Ascending aorta (tissue), 2 donors: ENCODE results near the gene SORCS2. TPM values are rescaled to one million over a fixed set of nuclear protein-coding genes. Genes with fewer than 3 reads are reported as not detected.

Experiments
- DNase-seq, 2 donors: peaks; one replicate each; pipeline ENCODE4 v3.0.0-alpha.2; 2019; ENCODE audit warnings: low spot score in 2 of 2
- H3K27ac ChIP-seq, 2 donors: fragments of 200-600 bp; sonication (generic); one replicate each; pipeline ENCODE4 v1.5.1; 2016 to 2017; ENCODE audit warnings: mild to moderate bottlenecking in 1 of 2
- H3K27me3 ChIP-seq: fragments of 200-600 bp; sonication (generic); one replicate; pipeline ENCODE4 v1.5.1; 2017
- H3K36me3 ChIP-seq, 2 donors: fragments of 200-600 bp; sonication (generic); one replicate each; pipeline ENCODE4 v1.5.1; 2016
- H3K4me1 ChIP-seq, 2 donors: fragments of 200-600 bp; sonication (generic); one replicate each; pipeline ENCODE4 v1.5.1; 2016 to 2017; ENCODE audit warnings: mild to moderate bottlenecking in 1 of 2
- H3K4me3 ChIP-seq, 2 donors: fragments of 200-600 bp; sonication (generic); one replicate each; pipeline ENCODE4 v1.5.1; 2016 to 2017; ENCODE audit warnings: mild to moderate bottlenecking in 1 of 2
- H3K9me3 ChIP-seq, 2 donors: fragments of 200-600 bp; sonication (generic); one replicate each; pipeline ENCODE4 v1.5.1; 2016
- intact Hi-C: fragments of 100-400 bp; cut with DNase I; formaldehyde crosslinking; loops from one replicate; pipeline ENCODE4 v1.15.1; 2023
- total RNA-seq: library from RNA; depleted of rRNA; stranded (reverse); fragments of >200 nt; gene quantifications from one replicate; pipeline ENCODE4 v1.1.0, GENCODE V29; 2016
- TF ChIP-seq, protein P1 (sequence below), 3 experiments: fragments of 200-600 bp in 2 of 3; fragments of 450-650 bp in 1 of 3; sonication (generic) in 2 of 3; IDR thresholded peaks; one replicate each; pipeline ENCODE4 v1.5.1; 2016 to 2019; ENCODE audit warnings: antibody characterized with exemption in 3 of 3, mild to moderate bottlenecking in 1 of 3, moderate library complexity in 1 of 3

Gene SORCS2
- total RNA-seq, 1 donor from 2014 or later = 0.32 TPM

DNA sequence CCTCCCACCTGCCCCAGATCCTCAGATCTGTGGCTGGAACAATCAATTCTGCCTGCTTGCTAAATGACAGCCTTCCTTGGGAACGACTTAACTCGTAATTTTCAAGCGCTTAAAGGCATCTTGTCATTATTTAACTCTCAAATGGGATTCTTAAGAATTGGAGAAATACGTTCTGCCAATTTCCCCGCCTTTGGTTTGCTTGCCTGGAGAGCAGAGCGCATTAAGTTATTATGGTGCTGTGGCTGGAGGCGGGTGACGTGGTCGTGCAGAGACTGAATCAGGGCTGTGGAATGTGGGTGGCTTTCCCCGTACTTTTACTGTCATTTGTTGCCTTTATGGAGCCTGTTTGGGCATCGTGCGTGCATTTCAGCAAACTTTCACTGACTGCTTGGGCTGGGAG lies 321.3 kb downstream of the SORCS2 start:
- Histone ChIP-seq H3K36me3 (no peaks in the 10 kb centered on the region), H3K27me3 (no peaks in the 10 kb centered on the region), H3K9me3 (no peaks in the 10 kb centered on the region), H3K4me3 (no peak overlapping the region), H3K27ac (no peak overlapping the region), H3K4me1 (no peaks in the 10 kb centered on the region)
- intact Hi-C loops = no loop called here
- TF ChIP-seq, protein P1, sequence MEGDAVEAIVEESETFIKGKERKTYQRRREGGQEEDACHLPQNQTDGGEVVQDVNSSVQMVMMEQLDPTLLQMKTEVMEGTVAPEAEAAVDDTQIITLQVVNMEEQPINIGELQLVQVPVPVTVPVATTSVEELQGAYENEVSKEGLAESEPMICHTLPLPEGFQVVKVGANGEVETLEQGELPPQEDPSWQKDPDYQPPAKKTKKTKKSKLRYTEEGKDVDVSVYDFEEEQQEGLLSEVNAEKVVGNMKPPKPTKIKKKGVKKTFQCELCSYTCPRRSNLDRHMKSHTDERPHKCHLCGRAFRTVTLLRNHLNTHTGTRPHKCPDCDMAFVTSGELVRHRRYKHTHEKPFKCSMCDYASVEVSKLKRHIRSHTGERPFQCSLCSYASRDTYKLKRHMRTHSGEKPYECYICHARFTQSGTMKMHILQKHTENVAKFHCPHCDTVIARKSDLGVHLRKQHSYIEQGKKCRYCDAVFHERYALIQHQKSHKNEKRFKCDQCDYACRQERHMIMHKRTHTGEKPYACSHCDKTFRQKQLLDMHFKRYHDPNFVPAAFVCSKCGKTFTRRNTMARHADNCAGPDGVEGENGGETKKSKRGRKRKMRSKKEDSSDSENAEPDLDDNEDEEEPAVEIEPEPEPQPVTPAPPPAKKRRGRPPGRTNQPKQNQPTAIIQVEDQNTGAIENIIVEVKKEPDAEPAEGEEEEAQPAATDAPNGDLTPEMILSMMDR (IDR thresholded peaks at IDR 0.05) = no peak
- no peak for DNase-seq

DNA sequence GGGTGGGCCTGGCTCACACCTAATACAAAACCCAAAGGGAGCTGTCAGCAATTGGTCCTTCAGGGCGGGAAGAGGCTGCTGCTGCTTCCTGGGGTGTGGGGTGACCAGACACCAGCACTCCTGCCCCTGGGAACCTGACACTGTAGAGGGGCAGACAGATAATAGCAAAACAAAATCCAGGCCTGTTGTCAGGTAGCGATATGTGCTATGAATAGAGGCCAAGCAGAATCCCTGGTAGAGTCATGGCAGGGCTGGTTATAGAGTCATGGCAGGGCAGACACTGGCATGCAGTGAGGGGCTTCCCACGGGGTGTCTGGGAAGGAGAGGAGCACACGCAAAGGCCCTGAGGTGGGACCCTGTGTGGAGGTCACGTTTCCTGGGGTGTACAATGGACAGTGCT lies 321.9 kb downstream of the SORCS2 start:
- TF ChIP-seq, protein P1 (IDR thresholded peaks at IDR 0.05) = no peak

DNA sequence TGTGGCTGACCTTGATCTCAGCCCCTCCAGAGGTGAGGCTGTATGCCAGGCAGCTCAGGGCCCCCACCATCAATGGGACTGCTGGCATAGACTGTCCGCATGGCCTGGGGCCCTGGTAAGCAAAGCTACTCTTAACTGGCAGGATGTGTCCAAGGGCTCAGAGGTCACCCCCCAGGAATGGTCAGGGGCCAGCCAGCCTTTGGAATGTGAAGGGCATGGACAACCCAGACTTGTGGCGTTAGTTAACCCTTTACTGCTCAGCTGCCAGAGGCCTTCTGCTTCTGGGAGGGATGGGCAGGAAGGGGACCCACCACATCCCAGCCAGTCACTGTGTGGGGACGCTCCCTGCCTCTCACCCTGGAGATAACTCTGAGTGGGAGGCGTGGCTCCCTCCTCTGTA lies 322.5 kb downstream of the SORCS2 start:
- Histone ChIP-seq H3K27me3 (no peaks in the 10 kb centered on the region), H3K9me3 (no peaks in the 10 kb centered on the region), H3K4me1 (no peaks in the 10 kb centered on the region), H3K36me3 (no peaks in the 10 kb centered on the region), H3K4me3 (no peak overlapping the region), H3K27ac (no peak overlapping the region)
- DNase-seq = no peak
- intact Hi-C loops = no loop called here
- TF ChIP-seq, protein P1 (IDR thresholded peaks at IDR 0.05) = no peak

More for the DNA sequence above, 321.9 kb downstream of the SORCS2 start:
- Histone ChIP-seq H3K27me3 (no peaks in the 10 kb centered on the region), H3K4me1 (no peaks in the 10 kb centered on the region), H3K36me3 (no peaks in the 10 kb centered on the region), H3K4me3 (no peak overlapping the region), H3K9me3 (no peaks in the 10 kb centered on the region), H3K27ac (no peak overlapping the region)
- no peak for DNase-seq
- intact Hi-C loops = no loop called here

DNA sequence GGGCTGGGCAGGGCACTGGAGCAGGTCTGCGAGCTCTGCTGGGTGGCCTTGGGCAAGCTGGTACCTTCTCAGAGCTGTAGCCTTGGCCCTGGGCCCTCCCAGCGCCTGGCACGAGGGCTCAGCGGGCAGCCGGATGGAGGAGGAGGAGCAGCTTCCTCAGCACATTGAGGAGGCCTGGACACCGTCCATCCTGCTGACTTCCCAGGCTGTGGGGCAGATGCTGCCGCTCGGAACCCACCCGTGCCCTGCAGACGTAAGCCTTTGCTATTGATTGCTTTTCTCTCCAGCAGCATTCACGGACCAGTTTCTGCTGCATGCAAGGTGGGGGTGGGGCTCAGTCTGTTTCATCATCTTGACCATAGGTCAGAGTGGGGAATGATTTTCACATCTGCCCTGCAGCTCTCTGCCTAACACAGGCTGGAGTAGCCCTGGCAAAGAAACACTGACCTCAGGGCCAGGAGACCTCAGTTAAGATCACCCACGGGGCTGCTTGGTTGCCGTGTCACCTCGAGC lies 323.1 kb downstream of the SORCS2 start:
- DNase-seq = no peak
- Histone ChIP-seq H3K27me3 (no peaks in the 10 kb centered on the region), H3K4me1 (no peaks in the 10 kb centered on the region), H3K4me3 (no peak overlapping the region), H3K27ac (no peak overlapping the region), H3K9me3 (no peaks in the 10 kb centered on the region), H3K36me3 (no peaks in the 10 kb centered on the region)
- intact Hi-C loops = no loop called here
- TF ChIP-seq, protein P1 (IDR thresholded peaks at IDR 0.05) = no peak

DNA sequence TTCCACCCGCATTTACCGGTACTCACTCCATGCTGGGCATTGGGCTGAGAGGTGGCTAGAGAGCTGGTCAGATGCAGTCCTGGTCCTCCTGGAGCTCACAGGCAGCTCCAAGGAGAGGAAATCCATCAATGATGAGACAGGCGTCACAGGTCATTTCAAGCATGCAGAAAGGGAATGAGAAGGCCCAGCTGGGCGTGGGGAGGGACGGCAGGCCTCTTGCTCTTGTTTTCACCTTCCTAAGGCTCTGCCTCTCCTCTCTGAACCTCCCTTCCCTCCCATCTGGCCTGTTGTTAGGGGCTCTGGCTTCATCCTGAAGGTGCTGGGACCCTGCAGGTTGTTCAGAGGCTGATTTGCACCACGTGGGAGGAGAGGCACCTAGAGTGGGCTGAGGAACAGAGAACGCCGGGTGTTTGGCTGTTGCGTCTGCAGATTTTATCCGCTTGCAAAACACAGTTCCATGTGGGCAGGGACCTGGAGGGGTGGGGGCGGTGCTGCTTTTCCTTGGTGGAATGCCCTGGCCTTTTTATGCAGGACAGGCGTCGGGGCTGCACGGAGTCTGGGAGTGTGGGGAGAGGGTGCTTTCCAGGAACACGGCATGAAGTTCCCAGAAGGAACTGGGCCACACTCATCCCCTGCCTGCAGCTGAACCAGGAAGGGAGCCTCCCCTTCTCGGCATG lies 323.9 kb downstream of the SORCS2 start:
- TF ChIP-seq, protein P1 (IDR thresholded peaks at IDR 0.05) = no peak
- H3K9me3 ChIP-seq = no peaks in the 10 kb centered on the region
- H3K27me3 ChIP-seq = no peaks in the 10 kb centered on the region
- H3K27ac ChIP-seq = no peak overlapping the region
- H3K4me3 ChIP-seq = no peak overlapping the region
- intact Hi-C loops = no loop called here
- DNase-seq = no peak
- H3K4me1 ChIP-seq = no peaks in the 10 kb centered on the region
- no peaks in the 10 kb centered on the region for H3K36me3 ChIP-seq
